GM12874 (cell line): Measurements from ENCODE around the gene TMEM18.

Experiments
- TF ChIP-seq, protein P1 (sequence below): IDR thresholded peaks from 2 replicates; pipeline ENCODE4 v1.5.1; 2011; ENCODE audit warnings: low read depth, mild to moderate bottlenecking, control low read depth, low read length, moderate library complexity; ENCODE audit not compliant: insufficient read depth

Gene TMEM18

DNA sequence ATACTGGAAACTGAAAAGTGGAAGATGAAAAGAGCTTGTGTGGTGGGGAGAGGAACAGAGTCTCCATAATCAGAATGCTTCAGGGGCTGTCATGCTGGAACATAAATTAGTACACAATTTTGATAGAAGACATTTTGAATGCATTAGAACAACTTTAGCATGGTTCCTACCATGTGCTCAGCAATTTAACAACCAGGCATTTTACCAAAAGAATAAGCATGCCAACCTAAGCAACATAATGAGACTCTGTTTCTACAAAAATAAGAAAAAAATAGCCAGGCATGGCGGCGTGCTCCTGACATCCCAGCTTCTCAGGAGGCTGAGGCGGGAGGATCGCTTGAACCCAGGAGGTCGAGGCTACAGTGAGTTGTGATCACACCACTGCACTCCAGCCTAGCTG is 40.5 kb upstream of the TMEM18 start:
- TF ChIP-seq, protein P1, sequence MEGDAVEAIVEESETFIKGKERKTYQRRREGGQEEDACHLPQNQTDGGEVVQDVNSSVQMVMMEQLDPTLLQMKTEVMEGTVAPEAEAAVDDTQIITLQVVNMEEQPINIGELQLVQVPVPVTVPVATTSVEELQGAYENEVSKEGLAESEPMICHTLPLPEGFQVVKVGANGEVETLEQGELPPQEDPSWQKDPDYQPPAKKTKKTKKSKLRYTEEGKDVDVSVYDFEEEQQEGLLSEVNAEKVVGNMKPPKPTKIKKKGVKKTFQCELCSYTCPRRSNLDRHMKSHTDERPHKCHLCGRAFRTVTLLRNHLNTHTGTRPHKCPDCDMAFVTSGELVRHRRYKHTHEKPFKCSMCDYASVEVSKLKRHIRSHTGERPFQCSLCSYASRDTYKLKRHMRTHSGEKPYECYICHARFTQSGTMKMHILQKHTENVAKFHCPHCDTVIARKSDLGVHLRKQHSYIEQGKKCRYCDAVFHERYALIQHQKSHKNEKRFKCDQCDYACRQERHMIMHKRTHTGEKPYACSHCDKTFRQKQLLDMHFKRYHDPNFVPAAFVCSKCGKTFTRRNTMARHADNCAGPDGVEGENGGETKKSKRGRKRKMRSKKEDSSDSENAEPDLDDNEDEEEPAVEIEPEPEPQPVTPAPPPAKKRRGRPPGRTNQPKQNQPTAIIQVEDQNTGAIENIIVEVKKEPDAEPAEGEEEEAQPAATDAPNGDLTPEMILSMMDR: no peak

DNA sequence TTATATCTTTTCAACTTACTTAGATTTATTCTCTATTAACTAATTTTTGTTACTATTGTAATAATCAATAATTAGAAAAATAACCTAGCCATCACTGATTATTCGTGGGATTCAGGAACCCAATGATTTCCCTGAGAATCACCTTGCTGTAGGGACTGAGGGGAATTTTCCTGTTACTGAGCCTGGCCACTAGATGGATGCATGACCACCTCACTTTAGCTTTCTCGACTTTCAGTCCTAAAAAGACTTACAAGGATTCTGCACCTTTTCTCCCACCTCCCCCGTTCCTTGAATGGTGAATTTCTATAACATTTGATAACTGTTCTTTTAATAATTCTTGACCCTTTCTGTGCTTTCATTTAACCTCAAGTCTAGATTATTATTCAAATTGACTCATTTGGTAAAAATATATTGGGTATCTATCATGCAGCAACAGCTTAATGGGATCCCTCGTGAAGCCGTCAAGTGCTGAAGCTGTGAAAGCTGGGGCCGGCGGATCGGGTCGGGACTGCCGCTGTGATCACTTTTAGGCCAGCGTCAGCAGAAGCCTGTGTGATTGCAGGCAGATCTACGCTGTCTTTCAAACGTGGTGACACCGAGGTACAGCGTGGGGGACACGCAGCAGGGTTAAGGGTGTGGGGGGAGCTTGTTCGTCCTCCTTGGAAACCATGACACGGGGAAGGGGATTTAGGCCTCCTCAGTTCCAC is 38.8 kb upstream of the TMEM18 start:
- TF ChIP-seq, protein P1: peak; percentile 29; the same call in 1 of the 2 replicates

DNA sequence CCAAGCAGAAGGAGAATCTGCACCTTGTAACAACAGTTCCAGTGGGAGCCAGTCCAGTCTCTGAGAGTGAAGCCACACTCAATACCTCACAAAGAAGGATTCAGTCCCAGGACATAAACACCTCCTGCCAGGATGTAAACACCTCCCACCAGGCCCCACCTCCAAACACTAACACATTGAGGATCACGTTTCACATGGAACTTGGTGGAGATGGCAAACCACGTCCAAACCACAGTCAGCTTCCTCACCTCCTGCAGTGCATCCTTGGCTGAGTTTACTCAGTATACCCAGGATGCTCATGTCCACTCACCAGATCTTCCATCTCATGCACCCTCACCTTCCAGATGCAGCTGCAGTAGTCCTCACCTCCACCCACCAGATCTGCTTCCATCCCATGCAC is 37.8 kb upstream of the TMEM18 start:
- TF ChIP-seq, protein P1: no peak

DNA sequence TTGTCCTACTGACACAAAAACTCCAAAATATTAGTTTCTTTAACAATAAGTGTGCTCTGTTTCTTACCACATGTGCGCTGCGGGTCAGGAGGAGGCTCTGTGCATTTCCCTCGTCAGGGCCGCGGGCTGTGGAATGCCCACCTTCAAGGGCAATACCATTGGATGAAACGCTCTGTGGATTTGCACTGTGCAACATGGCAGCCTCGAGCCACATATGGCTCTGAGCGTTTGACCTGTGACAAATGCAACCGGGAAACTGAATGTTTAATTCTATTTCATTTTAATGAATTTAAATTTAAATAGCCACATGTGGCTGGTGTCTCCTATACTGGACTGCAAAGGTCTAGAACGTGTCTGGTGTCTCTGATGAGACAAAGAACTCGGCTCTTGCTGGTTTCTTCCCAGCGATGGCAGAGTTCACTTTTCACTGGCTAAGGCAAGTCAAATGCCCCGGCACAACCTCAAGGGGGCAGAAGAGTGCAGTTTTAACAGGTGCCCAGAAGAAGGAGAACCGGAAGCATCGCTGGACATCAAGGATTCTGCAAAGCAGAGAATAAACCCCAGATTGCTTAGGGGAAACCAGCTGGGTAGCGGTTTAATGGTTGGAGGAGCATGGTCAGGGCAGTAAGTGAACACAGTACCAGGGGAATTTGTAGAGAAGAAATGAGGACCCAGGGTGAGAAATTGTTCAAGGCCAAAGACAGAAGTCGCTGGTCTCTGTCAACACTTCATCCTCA is 37.0 kb upstream of the TMEM18 start:
- TF ChIP-seq, protein P1: peak; percentile 77

DNA sequence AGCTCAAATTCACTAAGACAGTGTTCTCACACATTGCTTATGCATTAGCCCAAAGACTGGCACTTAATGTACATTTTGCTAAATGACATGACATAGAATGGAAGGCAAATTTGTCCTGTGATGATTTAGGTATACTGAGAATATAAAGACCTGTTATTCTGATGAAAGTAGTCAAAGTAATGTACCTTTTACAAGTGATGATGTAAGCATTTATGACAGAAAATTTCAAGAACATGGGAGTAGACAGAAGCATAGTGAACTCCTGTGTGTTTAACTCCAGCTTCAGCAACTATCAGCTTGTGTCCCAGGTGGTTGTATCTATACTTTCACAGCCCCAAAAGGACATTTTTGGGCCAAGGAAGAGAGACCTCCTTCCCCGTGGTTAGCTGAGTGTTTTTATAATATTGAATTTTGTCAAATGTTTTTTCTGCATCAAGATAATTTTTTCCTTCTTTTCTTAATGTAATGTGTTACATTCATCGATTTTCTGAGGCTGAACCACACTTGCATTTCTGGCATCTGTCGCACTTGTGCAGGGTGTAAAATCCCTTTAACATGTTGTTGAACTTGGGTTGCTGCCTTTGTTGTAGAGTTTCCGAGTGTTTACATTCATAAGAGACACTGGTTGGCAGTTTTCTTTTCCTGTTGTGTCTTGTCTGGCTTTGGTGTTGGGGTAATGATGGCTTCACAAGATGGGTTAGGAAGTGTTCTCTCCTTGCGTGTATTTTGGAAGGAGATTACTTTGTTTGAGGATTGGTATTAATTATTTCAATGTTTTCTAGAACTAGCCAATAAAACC is 33.9 kb upstream of the TMEM18 start:
- TF ChIP-seq, protein P1: no peak

DNA sequence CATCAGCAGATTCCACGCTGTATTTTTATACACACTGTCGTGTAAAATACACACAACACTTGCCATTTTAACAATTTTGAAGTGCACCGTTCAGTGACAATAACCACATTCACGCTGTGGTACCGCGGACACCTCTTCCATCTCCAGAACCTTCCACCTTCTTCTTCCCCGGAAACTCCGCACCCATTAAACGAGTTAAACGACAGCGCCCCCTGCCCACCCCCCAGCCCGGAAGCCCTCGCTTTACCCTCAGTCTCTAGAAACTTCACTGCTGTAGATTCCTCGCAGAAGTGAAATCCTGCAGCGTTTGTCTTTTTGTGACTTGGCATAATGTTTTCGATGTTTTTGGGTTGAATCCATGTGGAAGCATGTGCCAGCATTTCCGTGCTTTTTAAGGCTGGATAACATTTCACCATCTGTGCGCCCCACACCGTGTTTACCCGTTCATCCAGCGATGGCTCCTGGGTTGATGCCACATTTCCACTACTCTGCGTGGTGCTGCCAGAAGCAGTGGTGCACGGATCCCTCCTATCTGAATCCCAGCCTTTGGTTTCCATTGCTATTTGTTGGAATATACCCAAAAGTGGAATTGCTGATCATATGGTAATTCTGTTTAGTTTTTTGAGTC is 32.0 kb upstream of the TMEM18 start:
- TF ChIP-seq, protein P1: no peak

DNA sequence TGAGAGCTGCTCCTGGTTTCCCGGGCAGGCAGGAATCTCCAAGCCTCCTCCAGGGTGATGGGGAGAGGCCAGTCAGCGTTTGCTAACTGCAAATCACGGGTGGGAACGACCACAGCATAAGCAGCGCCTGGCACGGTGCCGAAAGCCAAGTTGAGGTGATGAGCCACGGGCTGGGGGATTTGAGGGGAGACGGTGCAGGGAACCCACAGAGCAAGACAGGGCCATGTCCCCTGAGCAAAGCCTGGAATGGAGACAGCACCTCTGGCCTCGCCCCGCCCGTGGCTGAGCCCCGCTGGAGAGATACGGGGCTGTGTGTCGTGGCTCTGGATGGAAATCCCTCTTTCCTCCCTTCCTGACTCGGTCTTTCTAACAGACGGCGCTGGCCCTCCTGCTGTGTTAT is 31.5 kb upstream of the TMEM18 start:
- TF ChIP-seq, protein P1: no peak
